IPS-NIHi11 (cell line): ENCODE data around the gene SAMM50.
"Not testable (repeated sequence)": the region's sequence is repeated elsewhere in the genome, so short reads cannot be mapped to it uniquely, and the experiment has no call there.

Experiments
- DNase-seq: peaks from one replicate; pipeline ENCODE4 v3.0.0; 2012; ENCODE audit warnings: mixed read lengths, low spot score

The SAMM50 gene

GRCh38 chr22:44001521-44001920, 46.3 kb downstream of the SAMM50 start:
- no peak for DNase-seq

GRCh38 chr22:44002324-44002723, 47.1 kb downstream of the SAMM50 start:
- no peak for DNase-seq

GRCh38 chr22:44002997-44003396, 47.8 kb downstream of the SAMM50 start:
- DNase-seq, result no peak

GRCh38 chr22:44003405-44004103, 48.3 kb downstream of the SAMM50 start:
- peak; percentile 67 for DNase-seq

GRCh38 chr22:44004104-44004460, 48.8 kb downstream of the SAMM50 start:
- no peak for DNase-seq

- DNase-seq, result no peak
Observed at GRCh38 chr22:44005524-44005923, 50.3 kb downstream of the SAMM50 start.

- DNase-seq, result no peak
Observed at GRCh38 chr22:44012162-44012561, 56.9 kb downstream of the SAMM50 start.

- no peak for DNase-seq
Observed at GRCh38 chr22:44012591-44012990, 57.3 kb downstream of the SAMM50 start.

- no peak for DNase-seq
Observed at GRCh38 chr22:44014241-44014640, 59.0 kb downstream of the SAMM50 start.

GRCh38 chr22:44016586-44016985, 61.3 kb downstream of the SAMM50 start:
- not testable (repeated sequence) for DNase-seq

- DNase-seq, result no peak
Observed at GRCh38 chr22:44018594-44018993, 63.4 kb downstream of the SAMM50 start.

GRCh38 chr22:44019416-44019815, 64.2 kb downstream of the SAMM50 start:
- no peak for DNase-seq

- DNase-seq, result no peak
Observed at GRCh38 chr22:44019846-44020245, 64.6 kb downstream of the SAMM50 start.

- no peak for DNase-seq
Observed at GRCh38 chr22:44020981-44021380, 65.7 kb downstream of the SAMM50 start.

GRCh38 chr22:44023404-44024287, 68.4 kb downstream of the SAMM50 start:
- DNase-seq, result peak; percentile 87

GRCh38 chr22:44024288-44024921, 69.2 kb downstream of the SAMM50 start, which contains the start of gene PARVB:
TSS of gene PARVB (plus strand) at chr22:44024302. CDS start at chr22:44024340, 38 bp downstream.
- peak; percentile 67 for DNase-seq

GRCh38 chr22:44025171-44026065, 70.2 kb downstream of the SAMM50 start:
- DNase-seq, result no peak

- no peak for DNase-seq
Observed at GRCh38 chr22:44026066-44026629, 70.9 kb downstream of the SAMM50 start.

GRCh38 chr22:44026630-44027511, 71.6 kb downstream of the SAMM50 start:
- no peak for DNase-seq

GRCh38 chr22:44028091-44028490, 72.8 kb downstream of the SAMM50 start:
- no peak for DNase-seq
